Measurements from ENCODE around the gene ABLIM2. TPM values are rescaled to one million over a fixed set of nuclear protein-coding genes. Genes with fewer than 3 reads are reported as not detected.

Gene ABLIM2
- total RNA-seq, 1 experiment from 2014 or later: 6.1 TPM

- ChIA-PET POLR2A (no interaction called here), RAD21 (ENCODE audit: low non-redundant PET in 1 of 2, low total read pairs in 2 of 2, uncharacterized antibody in 2 of 2, unreplicated experiment in 2 of 2) (no interaction called here), CTCF (no interaction called here)
- Histone ChIP-seq H3K36me3 (ENCODE audit: control insufficient read depth in 1 of 2, insufficient read depth in 2 of 2, low read length in 2 of 2) (no peaks in the 10 kb centered on the region), H3K4me3 (replicated peaks in 1 of 2; ENCODE audit: low read depth in 1 of 2, low read length in 2 of 2) (no peak overlapping the region), H3K27ac (ENCODE audit: low read depth, low read length) (no peak overlapping the region), H3K9ac (ENCODE audit: low read length) (no peak overlapping the region), H3K9me3 (ENCODE audit: control insufficient read depth in 1 of 2, insufficient read depth in 1 of 2, low read depth in 1 of 2, low read length in 2 of 2) (no peaks in the 10 kb centered on the region; a peak in 1 of 4 replicates), H3K27me3 (ENCODE audit: insufficient read depth, low read length) (no peaks in the 10 kb centered on the region), H4K20me1 (ENCODE audit: insufficient read depth) (no peaks in the 10 kb centered on the region), H3K9me2 (ENCODE audit: insufficient read depth) (no peaks in the 10 kb centered on the region), H2AFZ (ENCODE audit: low read depth, low read length, poor library complexity, severe bottlenecking) (no peak overlapping the region), H3K79me2 (ENCODE audit: insufficient read depth, low read length) (no peaks in the 10 kb centered on the region), H3K4me2 (ENCODE audit: low read length) (no peak overlapping the region), H3K4me1 (ENCODE audit: control insufficient read depth in 1 of 2, insufficient read depth in 2 of 2, low read length in 2 of 2) (no peaks in the 10 kb centered on the region; a peak in 1 of 4 replicates)
- TF ChIP-seq SIN3A (IDR thresholded peaks at IDR 0.05; ENCODE audit: low read depth) (no peak), SRF (IDR thresholded peaks at IDR 0.05; ENCODE audit: low read depth) (no peak), YY1 (IDR thresholded peaks at IDR 0.05; ENCODE audit: extremely low read depth, insufficient replicate concordance, low read depth, low read length) (no peak), ELF1 (IDR thresholded peaks at IDR 0.05; ENCODE audit: borderline replicate concordance, low read depth) (no peak), REST (IDR thresholded peaks at IDR 0.05; ENCODE audit: low read depth) (no peak), TCF7L2 (IDR thresholded peaks at IDR 0.05; ENCODE audit: borderline replicate concordance, extremely low read depth, insufficient read depth, insufficient read length) (no peak), EZH2 (IDR thresholded peaks at IDR 0.05) (no peak), FOSL1 (IDR thresholded peaks at IDR 0.05; ENCODE audit: low read depth) (no peak), ZNF274 (IDR thresholded peaks at IDR 0.05; ENCODE audit: low read depth, low read length) (no peak)
- TF ChIP-seq, protein P1, sequence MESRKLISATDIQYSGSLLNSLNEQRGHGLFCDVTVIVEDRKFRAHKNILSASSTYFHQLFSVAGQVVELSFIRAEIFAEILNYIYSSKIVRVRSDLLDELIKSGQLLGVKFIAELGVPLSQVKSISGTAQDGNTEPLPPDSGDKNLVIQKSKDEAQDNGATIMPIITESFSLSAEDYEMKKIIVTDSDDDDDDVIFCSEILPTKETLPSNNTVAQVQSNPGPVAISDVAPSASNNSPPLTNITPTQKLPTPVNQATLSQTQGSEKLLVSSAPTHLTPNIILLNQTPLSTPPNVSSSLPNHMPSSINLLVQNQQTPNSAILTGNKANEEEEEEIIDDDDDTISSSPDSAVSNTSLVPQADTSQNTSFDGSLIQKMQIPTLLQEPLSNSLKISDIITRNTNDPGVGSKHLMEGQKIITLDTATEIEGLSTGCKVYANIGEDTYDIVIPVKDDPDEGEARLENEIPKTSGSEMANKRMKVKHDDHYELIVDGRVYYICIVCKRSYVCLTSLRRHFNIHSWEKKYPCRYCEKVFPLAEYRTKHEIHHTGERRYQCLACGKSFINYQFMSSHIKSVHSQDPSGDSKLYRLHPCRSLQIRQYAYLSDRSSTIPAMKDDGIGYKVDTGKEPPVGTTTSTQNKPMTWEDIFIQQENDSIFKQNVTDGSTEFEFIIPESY (IDR thresholded peaks at IDR 0.05; ENCODE audit: extremely low read depth, insufficient replicate concordance, low read length): no peak
- intact Hi-C loops (cut with micrococcal nuclease): no loop called here
- ATAC-seq (no peak), DNase-seq (ENCODE audit: low read depth, low spot score) (no peak)
- no TSS peak for BruUV-seq (replicated peaks)
These were observed 104.7 kb downstream of the ABLIM2 start for GRCh38 chr4:8053688-8054449.
